Measurements from ENCODE around the gene CTCFL.
A peak's percentile ranks its signal among the peaks of the same experiment; 100 is the strongest.

The CTCFL gene

GRCh38 chr20:57450419-57450818, 74.5 kb downstream of the CTCFL start:
- FAIRE-seq (peak; percentile 96), DNase-seq (ENCODE audit: insufficient read length, low spot score) (peak; percentile 73)

DNA sequence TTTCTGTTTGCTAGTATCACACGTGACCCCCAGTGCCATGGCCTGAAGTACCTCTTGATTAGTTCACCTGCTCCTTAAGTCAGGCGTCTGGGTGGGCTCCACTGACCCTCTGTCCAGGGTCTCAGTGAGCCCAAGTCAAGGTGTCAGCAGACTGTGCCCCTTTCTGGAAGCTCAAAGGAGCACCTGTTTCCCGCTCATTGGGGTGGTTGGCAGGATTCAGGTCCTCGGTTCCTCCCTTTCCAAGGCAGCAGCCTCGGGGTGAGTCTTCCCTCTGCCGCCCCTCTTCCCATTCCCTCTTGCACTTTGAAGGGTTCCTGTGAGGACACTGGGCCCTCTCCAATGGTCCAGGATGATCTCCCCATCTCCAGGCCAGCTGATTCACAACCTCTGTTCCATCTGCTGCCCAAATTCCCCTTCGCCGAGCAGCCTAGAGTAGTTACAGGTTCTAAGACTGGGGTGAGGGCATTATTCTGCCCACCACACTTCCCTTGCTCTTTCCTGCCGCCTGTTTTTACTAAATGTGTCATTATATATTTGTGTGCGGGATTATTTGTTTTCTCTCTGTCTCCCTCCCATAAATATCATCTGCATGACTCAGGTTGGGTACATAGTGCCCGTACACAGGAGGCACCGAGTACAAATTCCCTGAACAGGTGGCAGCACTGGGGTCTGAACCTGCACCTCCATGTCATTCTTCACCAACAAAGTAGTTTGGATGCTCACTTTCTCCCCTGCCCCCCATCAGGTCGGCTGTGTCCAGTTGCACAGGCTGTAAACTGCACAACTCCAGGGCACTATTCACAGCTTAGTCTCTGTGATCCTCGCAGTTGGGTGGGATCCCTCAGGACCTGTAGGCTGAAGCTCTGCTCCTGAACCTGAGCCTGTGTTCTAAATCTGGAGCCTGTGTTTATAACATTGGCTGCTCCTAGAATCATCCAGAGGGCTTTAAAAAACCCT, 75.3 kb downstream of the CTCFL start:
- DNase-seq (ENCODE audit: insufficient read length, low spot score) = no peak
- FAIRE-seq = no peak

GRCh38 chr20:57448764-57449354, 76.1 kb downstream of the CTCFL start:
- DNase-seq (ENCODE audit: insufficient read length, low spot score) = no peak
- no peak for FAIRE-seq

Measured in GM19239 (cell line).